CD14-positive monocyte (primary cell): ENCODE results near the gene NOTCH3. TPM values are rescaled to one million over a fixed set of nuclear protein-coding genes. Genes with fewer than 3 reads are reported as not detected.

Experiments
- DNase-seq, 3 donors: peaks; one replicate each; pipeline ENCODE4 v3.0.0-alpha.2; 2011 to 2022
- H2AFZ ChIP-seq: 2 replicates; pipeline ENCODE4 v1.6.0; 2012; ENCODE audit warnings: mild to moderate bottlenecking, low read depth, low read length, inconsistent platforms; ENCODE audit not compliant: insufficient read depth, poor library complexity, severe bottlenecking
- H3K27ac ChIP-seq, 2 donors: 1 replicate in 1 of 2; 2 replicates in 1 of 2; pipeline ENCODE4 v1.5.1; 2012 to 2013; ENCODE audit warnings: low read length in 2 of 2, control low read depth in 1 of 2, inconsistent platforms in 1 of 2, low read depth in 1 of 2, mild to moderate bottlenecking in 1 of 2
- H3K27me3 ChIP-seq, 2 donors: one replicate each; pipeline versions ENCODE4 v1.6.0 to v1.6.1; 2011 to 2013; ENCODE audit warnings: low read length in 2 of 2; ENCODE audit not compliant: control insufficient read depth in 2 of 2, insufficient read depth in 2 of 2
- H3K36me3 ChIP-seq, 2 donors: replicated peaks in 1 of 2; 1 replicate in 1 of 2; 2 replicates in 1 of 2; pipeline versions ENCODE4 v1.5.1 to v1.6.1; 2012 to 2013; ENCODE audit warnings: low read length in 2 of 2, control low read depth in 1 of 2, inconsistent platforms in 1 of 2, mild to moderate bottlenecking in 1 of 2; ENCODE audit not compliant: insufficient read depth in 2 of 2, control insufficient read depth in 1 of 2
- H3K4me1 ChIP-seq, 2 donors: 1 replicate in 1 of 2; 2 replicates in 1 of 2; pipeline versions ENCODE4 v1.5.1 to v1.6.1; 2012 to 2013; ENCODE audit warnings: low read length in 2 of 2, control low read depth in 1 of 2, inconsistent platforms in 1 of 2, mild to moderate bottlenecking in 1 of 2, moderate library complexity in 1 of 2; ENCODE audit not compliant: insufficient read depth in 2 of 2, control insufficient read depth in 1 of 2
- H3K4me2 ChIP-seq: replicated peaks from 2 replicates; pipeline ENCODE3; 2012; ENCODE audit warnings: low read length, moderate library complexity, mild to moderate bottlenecking; ENCODE audit not compliant: poor library complexity, severe bottlenecking; ENCODE audit errors: extremely low read depth
- H3K4me3 ChIP-seq, 3 experiments: fragments of 200-600 bp in 1 of 3; sonication (generic) in 1 of 3; replicated peaks in 1 of 3; 1 replicate in 2 of 3; 2 replicates in 1 of 3; pipeline ENCODE4 v1.5.1; 2011 to 2013; ENCODE audit warnings: low read length in 3 of 3, mild to moderate bottlenecking in 3 of 3, control low read depth in 2 of 3, low read depth in 2 of 3, inconsistent platforms in 1 of 3, moderate library complexity in 1 of 3
- H3K79me2 ChIP-seq: 2 replicates; pipeline ENCODE4 v1.6.0; 2012; ENCODE audit warnings: mild to moderate bottlenecking, control low read depth, inconsistent platforms, low read length, moderate library complexity; ENCODE audit not compliant: insufficient read depth
- H3K9ac ChIP-seq: 2 replicates; pipeline ENCODE4 v1.6.0; 2017; ENCODE audit warnings: low read length, mild to moderate bottlenecking; ENCODE audit not compliant: insufficient read depth, poor library complexity, severe bottlenecking
- H3K9me3 ChIP-seq, 2 donors: replicated peaks in 1 of 2; 1 replicate in 1 of 2; 2 replicates in 1 of 2; pipeline versions ENCODE4 v1.5.1 to v1.6.1; 2012 to 2013; ENCODE audit warnings: low read length in 2 of 2, control low read depth in 1 of 2; ENCODE audit not compliant: control insufficient read depth in 1 of 2, insufficient read depth in 1 of 2
- H4K20me1 ChIP-seq: 2 replicates; pipeline ENCODE4 v1.6.0; 2012; ENCODE audit warnings: mild to moderate bottlenecking, low read length, control low read depth, moderate library complexity; ENCODE audit not compliant: insufficient read depth
- H3K27ac Mint-ChIP-seq, 7 donors: one replicate each; pipeline ENCODE4 v1.8.0; 2020; ENCODE audit warnings: mild to moderate bottlenecking in 7 of 7, mixed read lengths in 7 of 7, moderate library complexity in 6 of 7, inconsistent platforms in 2 of 7
- H3K27me3 Mint-ChIP-seq, 3 donors: one replicate each; pipeline ENCODE4 v1.8.0; 2021 to 2022; ENCODE audit warnings: low read depth in 3 of 3, mild to moderate bottlenecking in 3 of 3, mixed read lengths in 3 of 3, moderate library complexity in 3 of 3, inconsistent platforms in 1 of 3
- H3K36me3 Mint-ChIP-seq, 2 donors: one replicate each; pipeline ENCODE4 v1.8.0; 2020; ENCODE audit warnings: mixed read lengths in 2 of 2, inconsistent platforms in 1 of 2, mild to moderate bottlenecking in 1 of 2
- H3K4me1 Mint-ChIP-seq: one replicate; pipeline ENCODE4 v1.8.0; 2020; ENCODE audit warnings: mild to moderate bottlenecking, mixed read lengths
- H3K4me3 Mint-ChIP-seq, 2 donors: one replicate each; pipeline ENCODE4 v1.8.0; 2020; ENCODE audit warnings: mild to moderate bottlenecking in 2 of 2, mixed read lengths in 2 of 2, moderate library complexity in 1 of 2
- H3K9me3 Mint-ChIP-seq, 7 donors: one replicate each; pipeline ENCODE4 v1.8.0; 2020 to 2022; ENCODE audit warnings: mixed read lengths in 7 of 7, mild to moderate bottlenecking in 6 of 7, moderate library complexity in 6 of 7, inconsistent platforms in 2 of 7
- WGBS: methylation state at CpG from one replicate; pipeline ENCODE4 v1.1.5; 2013; ENCODE audit warnings: missing lambda C conversion rate; ENCODE audit not compliant: insufficient coverage; 5-methylcytosine and 5-hydroxymethylcytosine counted together
- intact Hi-C, 2 donors: fragments of 100-400 bp; cut with micrococcal nuclease; formaldehyde crosslinking; loops; one replicate each; pipeline versions ENCODE4 v1.15.0 to v1.15.1; 2023
- polyA plus RNA-seq, 3 donors: library from polyadenylated mRNA; depleted of rRNA in 1 of 3; unstranded in 2 of 3; stranded (reverse) in 1 of 3; fragments of 300-500 nt in 2 of 3; fragments of >200 nt in 1 of 3; fragmentation: Illumina TruSeq in 2 of 3; gene quantifications; 1 replicate in 2 of 3; 2 replicates in 1 of 3; pipeline ENCODE4 v1.2.3, GENCODE V29; 2012 to 2021
- TF ChIP-seq, protein P1 (sequence below): fragments of 200-600 bp; IDR thresholded peaks from one replicate; pipeline ENCODE4 v1.8.0; 2022; ENCODE audit warnings: antibody characterized with exemption, mild to moderate bottlenecking

NOTCH3 gene
- polyA plus RNA-seq, 3 donors, result 0.05 to 0.51 TPM; not detected in 1

DNA sequence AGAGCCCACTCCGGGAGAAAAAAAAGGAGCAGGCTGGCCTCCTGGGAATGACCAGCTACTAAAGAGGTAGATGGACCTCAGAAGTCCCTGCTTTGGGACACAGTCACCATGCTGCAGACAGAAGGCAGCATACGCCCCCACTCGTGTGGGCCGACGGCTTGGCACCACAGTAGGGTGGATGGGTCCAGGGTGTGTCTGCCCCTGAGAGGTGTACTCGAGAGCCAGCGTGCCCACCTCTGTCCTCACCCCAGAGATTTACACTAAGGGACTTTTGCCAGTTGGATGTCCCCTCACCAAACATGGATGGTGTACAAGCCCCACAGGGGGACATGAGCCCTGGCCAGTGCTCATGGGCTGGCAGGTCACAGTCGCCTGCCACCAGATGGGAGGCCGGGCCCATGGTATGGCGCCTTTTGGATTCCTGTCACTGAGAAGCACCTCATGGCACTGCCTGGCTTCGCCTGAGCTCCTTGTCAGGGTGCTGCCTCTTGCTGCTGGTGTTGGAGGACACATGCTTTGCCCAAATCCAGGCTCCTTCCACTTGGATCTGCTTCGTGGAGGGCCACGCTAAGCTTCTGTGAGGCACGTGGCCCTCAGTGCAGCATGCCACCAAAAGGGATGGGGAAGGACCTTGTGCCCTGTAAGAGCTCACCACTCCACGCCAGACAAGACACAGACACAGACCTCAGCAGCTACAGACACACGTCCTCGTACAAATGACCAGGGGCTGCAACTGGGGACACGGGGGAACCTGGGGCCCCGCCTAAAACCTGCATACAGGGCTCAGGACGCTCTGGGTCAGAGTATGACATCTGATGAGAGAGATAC lies 44.8 kb upstream of the NOTCH3 start:
- peaks cover 87 to 96% of the 10 kb centered on the region in 2 donors for H3K36me3 ChIP-seq
- no peak overlapping the region for H3K9ac ChIP-seq
- TF ChIP-seq, protein P1, sequence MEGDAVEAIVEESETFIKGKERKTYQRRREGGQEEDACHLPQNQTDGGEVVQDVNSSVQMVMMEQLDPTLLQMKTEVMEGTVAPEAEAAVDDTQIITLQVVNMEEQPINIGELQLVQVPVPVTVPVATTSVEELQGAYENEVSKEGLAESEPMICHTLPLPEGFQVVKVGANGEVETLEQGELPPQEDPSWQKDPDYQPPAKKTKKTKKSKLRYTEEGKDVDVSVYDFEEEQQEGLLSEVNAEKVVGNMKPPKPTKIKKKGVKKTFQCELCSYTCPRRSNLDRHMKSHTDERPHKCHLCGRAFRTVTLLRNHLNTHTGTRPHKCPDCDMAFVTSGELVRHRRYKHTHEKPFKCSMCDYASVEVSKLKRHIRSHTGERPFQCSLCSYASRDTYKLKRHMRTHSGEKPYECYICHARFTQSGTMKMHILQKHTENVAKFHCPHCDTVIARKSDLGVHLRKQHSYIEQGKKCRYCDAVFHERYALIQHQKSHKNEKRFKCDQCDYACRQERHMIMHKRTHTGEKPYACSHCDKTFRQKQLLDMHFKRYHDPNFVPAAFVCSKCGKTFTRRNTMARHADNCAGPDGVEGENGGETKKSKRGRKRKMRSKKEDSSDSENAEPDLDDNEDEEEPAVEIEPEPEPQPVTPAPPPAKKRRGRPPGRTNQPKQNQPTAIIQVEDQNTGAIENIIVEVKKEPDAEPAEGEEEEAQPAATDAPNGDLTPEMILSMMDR, result no peak
- peaks cover 5% of the 10 kb centered on the region for H3K79me2 ChIP-seq
- no peak overlapping the region for H2AFZ ChIP-seq
- no peak overlapping the region for H3K27ac ChIP-seq
- no peaks in the 10 kb centered on the region for H3K9me3 ChIP-seq
- no peaks in the 10 kb centered on the region for H3K4me1 ChIP-seq
- no peak overlapping the region for H3K4me3 ChIP-seq
- Mint-ChIP-seq H3K4me3 (no peak overlapping the region), H3K9me3 (no peaks in the 10 kb centered on the region), H3K27me3 (peaks cover 0 to 2% (median 0%) of the 10 kb centered on the region in 3 donors), H3K36me3 (peaks cover 62 to 94% of the 10 kb centered on the region in 2 donors), H3K27ac (peak overlapping the region in 3 of 7 donors; percentile 18 to 42 (median 28)), H3K4me1 (no peaks in the 10 kb centered on the region)
- no peak for DNase-seq
- H3K4me2 ChIP-seq, result no peak overlapping the region
- intact Hi-C loops, result no loop called here
- peaks cover 92% of the 10 kb centered on the region for H4K20me1 ChIP-seq
- 98% methylated on average over 13 of the region's 20 CpGs for WGBS
- no peaks in the 10 kb centered on the region for H3K27me3 ChIP-seq

DNA sequence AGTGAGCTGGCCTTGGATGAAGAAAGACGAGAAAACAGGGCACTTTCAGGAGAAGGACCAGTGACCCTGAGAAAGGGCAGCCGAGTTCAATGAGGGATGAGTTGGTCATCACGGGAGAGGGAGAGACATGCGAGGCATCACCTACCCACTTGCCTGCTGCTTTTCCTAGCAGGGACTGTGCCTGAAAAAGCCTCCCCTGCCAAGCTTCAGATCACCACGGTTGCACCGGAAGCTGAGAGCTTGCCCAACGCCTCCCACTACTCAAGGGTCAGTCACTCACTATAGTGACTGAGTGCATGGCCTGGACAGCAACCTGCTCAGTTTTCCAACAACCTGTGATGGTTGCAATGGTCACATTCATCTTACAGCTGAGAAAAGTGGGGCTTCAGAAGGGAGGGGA lies 44.0 kb upstream of the NOTCH3 start:
- Histone ChIP-seq H3K4me2 (no peak overlapping the region), H3K36me3 (peaks cover 87 to 96% of the 10 kb centered on the region in 2 donors), H3K9me3 (no peaks in the 10 kb centered on the region), H3K9ac (no peak overlapping the region), H3K4me1 (no peaks in the 10 kb centered on the region), H4K20me1 (peaks cover 89% of the 10 kb centered on the region), H3K27me3 (no peaks in the 10 kb centered on the region), H3K79me2 (no peaks in the 10 kb centered on the region), H3K27ac (no peak overlapping the region), H2AFZ (no peak overlapping the region), H3K4me3 (no peak overlapping the region)
- no peak for DNase-seq
- Mint-ChIP-seq H3K4me1 (no peaks in the 10 kb centered on the region), H3K36me3 (peaks cover 64 to 93% of the 10 kb centered on the region in 2 donors), H3K9me3 (peaks cover 0 to under 1% (median 0%) of the 10 kb centered on the region in 7 donors), H3K4me3 (no peak overlapping the region), H3K27ac (peak overlapping the region in 4 of 7 donors; percentile 6 to 69 (median 52)), H3K27me3 (peaks cover 0 to 2% (median 1%) of the 10 kb centered on the region in 3 donors)
- intact Hi-C loops, result no loop called here
- WGBS, result 97% methylated on average over 5 of the region's 7 CpGs
- TF ChIP-seq, protein P1, result no peak
